HUES64 (cell line): Measurements from ENCODE around the gene EFNA1.

Experiments
- H3K27ac ChIP-seq: 2 replicates; pipeline ENCODE4 v1.7.0; 2013; ENCODE audit warnings: low read depth, low read length, inconsistent platforms
- H3K27me3 ChIP-seq: 2 replicates; pipeline ENCODE4 v1.6.1; 2013; ENCODE audit warnings: mild to moderate bottlenecking, low read length; ENCODE audit not compliant: insufficient read depth
- H3K36me3 ChIP-seq: 2 replicates; pipeline ENCODE4 v1.6.1; 2013; ENCODE audit warnings: mild to moderate bottlenecking, low read length; ENCODE audit not compliant: insufficient read depth
- H3K4me1 ChIP-seq: 2 replicates; pipeline ENCODE4 v1.6.1; 2013; ENCODE audit warnings: mild to moderate bottlenecking, low read length, moderate library complexity; ENCODE audit not compliant: insufficient read depth
- H3K4me3 ChIP-seq: 2 replicates; pipeline ENCODE4 v1.5.1; 2013; ENCODE audit warnings: mild to moderate bottlenecking, low read length, moderate library complexity
- H3K9ac ChIP-seq: 2 replicates; pipeline ENCODE4 v1.6.1; 2013; ENCODE audit warnings: mild to moderate bottlenecking, low read depth, low read length
- H3K9me3 ChIP-seq: 2 replicates; pipeline ENCODE4 v1.6.1; 2013; ENCODE audit warnings: low read depth, low read length; ENCODE audit not compliant: insufficient read depth
- WGBS: fragments of 150-250, 120-280 bp; methylation state at CpG from one replicate; pipeline ENCODE4 v1.1.7; 2013; ENCODE audit warnings: missing lambda C conversion rate; 5-methylcytosine and 5-hydroxymethylcytosine counted together

Gene EFNA1

DNA sequence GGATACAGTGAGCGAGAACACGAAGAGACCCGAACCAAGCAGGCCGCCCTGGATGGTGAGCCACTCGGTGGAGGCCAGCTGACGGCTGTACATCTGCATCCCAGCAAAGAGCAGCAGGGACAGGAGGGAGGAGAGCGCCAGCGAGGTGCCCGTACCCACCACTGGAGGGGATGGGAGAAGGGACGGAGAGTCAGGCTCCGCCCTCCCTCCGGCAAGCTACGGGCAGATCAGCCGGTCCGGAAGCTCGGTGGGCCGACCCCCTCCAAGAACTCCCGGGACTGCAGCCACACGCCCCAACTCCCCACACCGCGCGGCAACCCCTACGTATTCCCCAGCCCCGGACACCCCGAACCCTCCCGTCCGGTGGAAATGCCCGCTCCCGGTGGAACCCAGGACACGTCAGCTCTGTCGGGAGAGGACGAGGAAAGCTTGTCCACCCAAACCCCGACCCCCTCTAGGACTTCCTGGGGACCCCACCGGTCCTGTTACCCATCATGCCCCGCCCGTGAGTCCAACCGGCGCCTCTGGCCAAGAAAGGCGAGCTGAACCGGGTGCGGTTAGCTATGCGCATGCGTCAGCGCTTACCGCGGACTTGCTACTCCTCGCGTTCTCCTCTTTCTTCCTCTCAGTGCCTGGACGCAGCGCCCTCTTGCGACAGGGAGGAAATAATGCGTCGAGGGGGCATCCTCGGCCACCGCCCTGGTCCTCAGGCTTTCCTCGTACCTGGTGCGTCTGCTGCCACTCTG is 45.2 kb downstream of the EFNA1 start, which contains the start of gene KRTCAP2:
Gene KRTCAP2, minus strand, starts transcription at position 573 of the 746 bp plus-strand sequence. Its CDS starts 80 bp downstream, at position 493.
- Histone ChIP-seq H3K27ac (peak within 1 kb of the TSS; percentile 87), H3K9ac (peak within 1 kb of the TSS; percentile 80), H3K4me1 (peaks cover 5% of the 10 kb centered on the region; the same call in 1 of the 2 replicates), H3K9me3 (no peaks in the 10 kb centered on the region), H3K4me3 (peak within 1 kb of the TSS; percentile 81), H3K36me3 (peaks cover 30% of the 10 kb centered on the region), H3K27me3 (no peaks in the 10 kb centered on the region)
- WGBS = under 1% methylated on average over 56 of the region's 57 CpGs

DNA sequence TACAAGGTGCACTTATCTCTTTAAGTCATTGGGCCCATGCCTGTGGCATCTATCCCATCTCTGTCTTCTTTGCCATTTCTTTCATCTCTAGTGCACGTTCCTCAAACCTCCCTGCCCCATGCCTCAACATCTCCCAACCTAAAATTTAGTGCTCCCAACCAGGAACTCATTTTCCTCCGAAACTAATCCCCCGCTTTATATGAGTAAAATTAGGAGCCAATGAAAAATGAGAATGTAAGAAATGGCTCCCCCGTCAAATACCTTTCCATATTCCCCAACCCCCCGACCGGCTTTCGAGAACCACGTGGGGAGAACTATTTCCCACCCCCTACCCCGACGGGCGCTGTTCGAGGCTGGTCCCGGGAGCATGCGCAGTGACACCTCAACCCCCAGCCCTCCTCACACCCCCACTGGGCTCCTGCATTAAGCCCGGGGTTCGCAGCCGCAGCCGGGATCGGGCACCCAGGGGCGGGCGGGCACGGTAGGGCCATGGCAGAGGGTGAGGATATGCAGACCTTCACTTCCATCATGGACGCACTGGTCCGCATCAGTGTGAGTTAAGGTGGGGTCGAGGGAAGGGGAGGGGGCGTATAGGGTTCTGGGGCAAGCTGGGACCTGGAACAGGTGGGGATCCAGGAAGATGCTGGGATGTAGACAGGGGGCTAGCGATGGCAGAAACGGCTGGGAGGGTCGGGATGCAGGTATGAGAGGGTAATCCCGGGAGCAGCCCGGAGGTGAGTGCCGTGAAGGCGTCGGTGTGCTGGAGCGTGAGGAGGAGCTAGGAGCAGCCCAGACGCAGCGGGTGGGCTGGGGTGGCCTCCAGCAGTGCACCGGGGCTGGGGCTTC is 46.0 kb downstream of the EFNA1 start, which contains the start of gene TRIM46:
Gene TRIM46, plus strand, starts transcription at position 372 of the 846 bp plus-strand sequence. Its CDS starts 118 bp downstream, at position 490.
- peak within 1 kb of the TSS; percentile 81 for H3K4me3 ChIP-seq
- no peaks in the 10 kb centered on the region for H3K9me3 ChIP-seq
- H3K9ac ChIP-seq = peak within 1 kb of the TSS; percentile 80
- H3K27ac ChIP-seq = peak within 1 kb of the TSS; percentile 87
- H3K4me1 ChIP-seq = peaks cover 5% of the 10 kb centered on the region; the same call in 1 of the 2 replicates
- under 1% methylated on average over 36 of the region's 38 CpGs for WGBS
- H3K36me3 ChIP-seq = peaks cover 36% of the 10 kb centered on the region
- H3K27me3 ChIP-seq = no peaks in the 10 kb centered on the region

DNA sequence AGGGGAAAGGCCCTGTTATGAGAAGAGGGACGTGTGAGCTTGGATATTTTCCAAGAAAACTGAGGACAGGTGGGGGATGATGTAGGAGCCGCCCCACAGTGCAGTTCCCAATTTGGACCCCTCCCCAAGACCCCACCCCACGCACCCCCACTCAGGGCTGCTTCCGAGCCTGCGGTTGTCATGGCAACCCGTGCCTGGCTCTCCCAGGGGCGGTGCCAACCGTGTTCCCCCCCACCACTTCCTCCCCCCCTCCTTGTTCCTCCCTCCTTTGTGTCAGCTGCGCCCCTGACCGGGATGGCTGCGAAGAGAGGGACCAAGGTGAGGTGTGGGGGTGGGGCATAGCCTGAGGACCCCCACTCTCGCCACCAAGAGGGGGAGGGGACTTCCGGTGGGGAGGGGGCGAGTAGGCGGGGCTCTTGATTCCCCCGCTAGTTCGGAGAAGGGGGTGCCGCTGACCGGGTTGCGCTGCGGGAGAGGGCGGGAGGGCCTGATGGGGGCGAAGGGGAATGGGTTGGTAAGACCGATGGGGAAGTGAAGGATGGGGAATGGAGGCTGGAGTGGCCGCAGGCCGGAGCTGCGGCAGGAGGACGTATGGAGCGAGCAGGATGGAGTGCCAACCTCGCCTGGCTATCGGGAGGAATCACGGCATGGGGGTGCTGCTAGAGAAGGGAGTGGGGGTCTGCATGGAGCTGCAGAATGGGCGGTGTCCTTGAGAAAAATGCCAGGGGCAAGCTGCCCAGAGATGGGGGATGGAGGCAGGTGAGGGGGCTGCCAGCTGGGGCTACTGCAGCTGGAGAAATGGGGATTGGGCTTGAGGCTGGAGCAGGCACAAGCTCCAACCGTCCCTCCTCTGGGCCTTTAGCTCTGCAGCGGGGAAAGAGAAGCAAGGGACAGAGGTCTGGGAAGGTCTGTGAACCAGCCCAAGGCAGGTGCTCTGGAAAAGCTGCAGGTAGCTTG is 46.9 kb downstream of the EFNA1 start:
- H3K27me3 ChIP-seq = no peaks in the 10 kb centered on the region
- H3K4me1 ChIP-seq = peaks cover 5% of the 10 kb centered on the region; the same call in 1 of the 2 replicates
- peaks cover 36% of the 10 kb centered on the region for H3K36me3 ChIP-seq
- H3K27ac ChIP-seq = peak overlapping the region; percentile 66; the same call in 1 of the 2 replicates
- H3K9me3 ChIP-seq = no peaks in the 10 kb centered on the region
- H3K4me3 ChIP-seq = peak overlapping the region; percentile 81
- 5% methylated on average over 35 of the region's 35 CpGs for WGBS
- H3K9ac ChIP-seq = 0 out of 2 replicates have a peak overlapping the region, but pooled peaks have one; percentile 2

DNA sequence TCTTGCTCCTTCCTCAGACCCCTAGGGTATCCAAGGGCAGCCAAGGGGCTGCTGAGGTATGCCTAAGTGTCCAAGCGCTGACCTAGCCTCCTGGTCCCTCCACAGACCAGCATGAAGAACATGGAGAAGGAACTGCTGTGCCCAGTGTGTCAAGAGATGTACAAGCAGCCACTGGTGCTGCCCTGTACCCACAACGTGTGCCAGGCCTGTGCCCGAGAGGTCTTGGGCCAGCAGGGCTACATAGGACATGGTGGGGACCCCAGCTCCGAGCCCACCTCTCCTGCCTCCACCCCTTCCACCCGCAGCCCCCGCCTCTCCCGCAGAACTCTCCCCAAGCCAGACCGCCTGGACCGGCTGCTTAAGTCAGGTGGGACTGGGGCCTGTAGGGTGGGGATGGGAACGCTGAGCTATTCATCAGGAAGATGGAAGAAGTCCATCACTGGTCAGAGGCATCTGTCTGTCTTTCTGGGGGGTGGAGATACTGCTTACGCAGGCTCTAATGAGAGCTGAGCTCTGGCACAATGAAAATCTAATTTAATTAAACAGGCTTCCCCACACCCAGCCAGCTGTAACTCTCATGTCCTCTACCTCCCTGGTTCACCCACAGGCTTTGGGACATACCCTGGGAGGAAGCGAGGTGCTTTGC is 47.7 kb downstream of the EFNA1 start:
- no peaks in the 10 kb centered on the region for H3K27me3 ChIP-seq
- no peak overlapping the region for H3K27ac ChIP-seq
- 93% methylated on average over 12 of the region's 12 CpGs for WGBS
- peak overlapping the region; percentile 81 for H3K4me3 ChIP-seq
- peaks cover 5% of the 10 kb centered on the region; the same call in 1 of the 2 replicates for H3K4me1 ChIP-seq
- H3K9me3 ChIP-seq = no peaks in the 10 kb centered on the region
- H3K9ac ChIP-seq = no peak overlapping the region
- H3K36me3 ChIP-seq = peaks cover 34% of the 10 kb centered on the region

DNA sequence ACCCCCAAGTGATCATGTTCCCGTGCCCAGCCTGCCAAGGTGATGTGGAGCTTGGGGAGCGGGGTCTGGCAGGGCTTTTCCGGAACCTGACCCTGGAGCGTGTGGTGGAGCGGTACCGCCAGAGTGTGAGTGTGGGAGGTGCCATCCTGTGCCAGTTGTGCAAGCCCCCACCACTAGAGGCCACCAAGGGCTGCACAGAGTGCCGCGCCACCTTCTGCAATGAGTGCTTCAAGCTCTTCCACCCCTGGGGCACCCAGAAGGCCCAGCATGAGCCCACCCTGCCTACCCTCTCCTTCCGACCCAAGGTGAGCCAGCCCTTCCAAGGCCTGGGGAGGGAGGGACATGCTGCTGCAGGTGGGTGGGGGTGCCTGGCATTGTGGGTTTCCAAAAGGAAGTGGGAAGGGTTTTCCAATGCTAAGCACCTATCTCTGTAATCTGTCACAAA is 48.3 kb downstream of the EFNA1 start:
- H3K4me3 ChIP-seq = no peak overlapping the region
- H3K4me1 ChIP-seq = peaks cover 5% of the 10 kb centered on the region; the same call in 1 of the 2 replicates
- no peak overlapping the region for H3K9ac ChIP-seq
- H3K27ac ChIP-seq = no peak overlapping the region
- peaks cover 33% of the 10 kb centered on the region for H3K36me3 ChIP-seq
- H3K27me3 ChIP-seq = no peaks in the 10 kb centered on the region
- WGBS = 90% methylated on average over 9 of the region's 9 CpGs
- H3K9me3 ChIP-seq = no peaks in the 10 kb centered on the region

DNA sequence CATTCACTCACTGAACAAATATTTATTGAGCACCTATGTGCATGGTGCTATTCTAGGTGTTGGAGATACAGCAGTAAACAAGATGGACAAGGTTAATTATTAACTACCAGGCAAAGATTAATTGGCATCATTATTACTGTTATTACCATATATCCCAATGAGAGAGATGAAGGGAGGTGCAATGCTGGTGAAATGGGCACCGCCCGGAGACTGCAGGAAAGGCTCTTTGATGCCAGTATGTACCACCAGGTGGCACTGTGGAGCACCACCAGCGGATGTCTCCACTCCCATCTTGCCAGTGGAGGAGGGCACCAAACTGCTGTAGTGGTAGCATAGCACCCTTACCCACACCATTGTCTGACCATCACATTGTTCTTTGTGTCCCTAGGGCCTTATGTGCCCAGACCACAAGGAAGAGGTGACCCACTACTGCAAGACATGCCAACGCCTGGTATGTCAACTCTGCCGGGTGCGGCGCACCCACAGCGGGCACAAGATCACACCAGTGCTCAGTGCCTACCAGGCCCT is 48.9 kb downstream of the EFNA1 start:
- H3K27me3 ChIP-seq = no peaks in the 10 kb centered on the region
- H3K9me3 ChIP-seq = no peaks in the 10 kb centered on the region
- no peak overlapping the region for H3K9ac ChIP-seq
- no peak overlapping the region for H3K27ac ChIP-seq
- peaks cover 40% of the 10 kb centered on the region for H3K36me3 ChIP-seq
- H3K4me3 ChIP-seq = no peak overlapping the region
- H3K4me1 ChIP-seq = peaks cover 5% of the 10 kb centered on the region; the same call in 1 of the 2 replicates
- 74% methylated on average over 8 of the region's 8 CpGs for WGBS

DNA sequence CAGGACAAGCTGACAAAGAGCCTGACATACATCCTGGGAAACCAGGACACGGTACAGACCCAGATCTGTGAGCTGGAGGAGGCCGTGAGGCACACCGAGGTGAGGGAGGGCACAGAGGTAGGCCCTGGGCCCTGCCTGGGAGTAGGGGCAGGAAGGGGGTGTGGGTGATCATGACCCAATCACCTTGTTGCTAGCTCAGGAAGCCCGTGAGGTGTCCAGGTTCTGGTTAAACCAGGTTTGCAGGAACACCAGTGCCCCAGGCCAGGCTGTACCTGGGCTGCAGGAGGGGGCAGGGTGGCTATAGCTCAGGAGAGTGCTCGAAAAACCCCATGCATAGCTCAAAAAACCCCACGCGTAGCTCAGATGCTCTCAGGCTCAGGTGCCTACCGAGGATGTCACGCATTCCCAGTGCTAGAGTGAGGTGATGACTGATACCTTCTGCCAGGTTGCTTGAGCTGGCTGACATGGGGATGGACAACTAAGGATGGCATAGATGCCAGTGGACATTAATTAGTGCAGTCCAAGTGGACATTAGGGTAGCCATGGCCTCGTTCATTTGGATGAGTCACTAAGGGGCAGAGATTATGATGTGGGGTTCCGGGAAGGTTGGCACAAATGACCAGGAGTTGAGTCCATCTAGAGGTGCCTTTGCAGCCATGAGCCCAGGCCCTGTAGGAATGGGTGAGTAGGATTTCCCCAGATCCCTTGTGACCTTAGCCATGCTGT is 49.7 kb downstream of the EFNA1 start:
- Histone ChIP-seq H3K9ac (no peak overlapping the region), H3K27ac (no peak overlapping the region), H3K27me3 (no peaks in the 10 kb centered on the region), H3K36me3 (peaks cover 46% of the 10 kb centered on the region), H3K9me3 (no peaks in the 10 kb centered on the region), H3K4me3 (no peak overlapping the region), H3K4me1 (peaks cover under 1% of the 10 kb centered on the region; the same call in 1 of the 2 replicates)
- WGBS = 90% methylated on average over 11 of the region's 11 CpGs

DNA sequence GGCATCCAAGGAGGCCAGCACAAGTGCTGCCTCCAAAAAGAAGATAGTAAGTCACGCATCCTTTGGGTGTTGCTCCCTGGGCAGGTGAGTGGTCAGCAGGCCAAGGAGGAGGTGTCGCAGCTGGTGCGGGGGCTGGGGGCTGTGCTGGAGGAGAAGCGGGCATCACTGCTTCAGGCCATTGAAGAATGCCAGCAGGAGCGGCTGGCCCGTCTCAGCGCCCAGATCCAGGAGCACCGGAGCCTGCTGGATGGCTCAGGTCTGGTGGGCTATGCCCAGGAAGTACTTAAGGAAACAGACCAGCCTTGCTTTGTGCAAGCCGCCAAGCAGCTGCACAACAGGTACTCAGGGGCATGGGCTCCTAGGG is 50.2 kb downstream of the EFNA1 start:
- no peak overlapping the region for H3K27ac ChIP-seq
- WGBS = 89% methylated on average over 9 of the region's 9 CpGs
- no peaks in the 10 kb centered on the region for H3K4me1 ChIP-seq
- no peaks in the 10 kb centered on the region for H3K27me3 ChIP-seq
- H3K36me3 ChIP-seq = peaks cover 47% of the 10 kb centered on the region
- H3K9me3 ChIP-seq = no peaks in the 10 kb centered on the region
- H3K9ac ChIP-seq = no peak overlapping the region
- no peak overlapping the region for H3K4me3 ChIP-seq

DNA sequence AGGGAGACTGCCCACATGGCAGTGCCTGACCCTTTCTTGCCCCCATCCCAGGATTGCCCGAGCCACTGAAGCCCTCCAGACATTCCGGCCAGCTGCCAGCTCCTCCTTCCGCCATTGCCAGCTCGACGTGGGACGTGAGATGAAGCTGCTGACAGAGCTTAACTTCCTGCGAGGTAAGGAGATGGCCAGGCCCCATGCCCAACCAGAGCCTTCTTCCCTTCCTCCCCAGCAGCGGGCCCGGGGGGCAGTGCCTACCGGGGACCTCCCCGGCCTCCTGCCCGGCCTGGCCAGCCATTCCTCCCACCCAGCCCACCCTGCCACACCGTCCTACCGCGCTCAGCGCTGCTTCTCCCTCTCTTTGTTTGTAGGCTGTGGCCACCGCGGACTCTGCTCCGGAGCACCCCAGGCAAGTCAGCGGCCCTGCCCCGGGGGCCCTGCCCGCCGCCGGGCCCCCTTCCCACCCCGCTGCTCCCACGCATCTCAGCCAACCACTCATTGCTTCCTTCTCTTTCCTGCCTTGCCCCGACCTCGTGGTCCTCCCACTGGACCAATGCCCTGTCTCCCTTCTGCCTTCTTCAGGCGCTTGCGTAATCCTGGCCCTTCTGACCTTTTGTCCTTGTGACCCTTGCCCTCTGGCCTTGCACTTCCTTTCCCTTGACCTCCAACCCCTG is 50.9 kb downstream of the EFNA1 start:
- H3K9me3 ChIP-seq = no peaks in the 10 kb centered on the region
- H3K4me3 ChIP-seq = no peak overlapping the region
- H3K4me1 ChIP-seq = no peaks in the 10 kb centered on the region
- H3K9ac ChIP-seq = no peak overlapping the region
- H3K27ac ChIP-seq = no peak overlapping the region
- peaks cover 48% of the 10 kb centered on the region for H3K36me3 ChIP-seq
- H3K27me3 ChIP-seq = no peaks in the 10 kb centered on the region
- WGBS = 94% methylated on average over 30 of the region's 30 CpGs
